HG03439 (cell line): Measurements from ENCODE around the gene TMC3.
"Not testable (repeated sequence)": the region's sequence is repeated elsewhere in the genome, so short reads cannot be mapped to it uniquely, and the experiment has no call there.

Experiments used
- ATAC-seq: cut with Tn5 transposase; IDR thresholded peaks from one replicate; pipeline ENCODE4 v1.9.1; 2021; ENCODE audit warnings: mild to moderate bottlenecking, moderate library complexity; ENCODE audit not compliant: unreplicated experiment

Gene TMC3

DNA sequence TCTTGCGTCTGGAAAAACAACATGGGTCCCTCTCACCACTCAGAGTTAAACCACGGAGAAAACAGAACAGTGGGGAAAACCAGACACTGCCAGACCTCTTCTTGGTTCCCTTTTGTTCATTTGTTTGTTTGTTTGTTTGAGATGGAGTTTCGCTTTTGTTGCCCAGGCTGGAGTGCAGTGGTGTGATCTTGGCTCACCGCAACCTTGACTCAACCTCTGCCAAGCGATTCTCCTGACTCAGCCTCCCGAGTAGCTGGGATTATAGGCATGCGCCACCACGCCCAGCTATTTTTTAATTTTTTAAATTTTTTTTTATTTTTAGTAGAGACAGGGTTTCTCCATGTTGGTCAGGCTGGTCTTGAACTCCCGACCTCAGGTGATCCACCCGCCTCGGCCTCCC, 25.3 kb downstream of the TMC3 start:
- not testable (repeated sequence) for ATAC-seq

DNA sequence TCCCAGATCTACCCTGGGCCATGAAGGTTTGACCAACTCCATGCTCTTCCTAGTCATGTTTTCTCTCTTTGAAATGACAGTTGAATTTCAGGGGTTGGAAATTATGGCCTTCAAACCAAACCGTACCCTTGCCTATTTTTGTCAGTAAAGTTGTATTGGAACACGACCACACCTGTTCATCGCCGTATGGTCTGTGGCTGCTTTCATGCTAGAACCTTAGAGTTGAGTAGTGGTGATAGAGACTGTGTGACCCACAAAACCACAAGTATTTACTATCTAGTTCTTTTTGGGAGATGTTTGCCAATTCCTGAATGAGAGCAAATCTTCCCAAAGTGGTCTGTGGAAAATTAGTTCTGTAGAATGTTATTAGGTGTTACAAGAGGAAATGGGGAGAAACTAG, 26.1 kb downstream of the TMC3 start:
- no peak for ATAC-seq

DNA sequence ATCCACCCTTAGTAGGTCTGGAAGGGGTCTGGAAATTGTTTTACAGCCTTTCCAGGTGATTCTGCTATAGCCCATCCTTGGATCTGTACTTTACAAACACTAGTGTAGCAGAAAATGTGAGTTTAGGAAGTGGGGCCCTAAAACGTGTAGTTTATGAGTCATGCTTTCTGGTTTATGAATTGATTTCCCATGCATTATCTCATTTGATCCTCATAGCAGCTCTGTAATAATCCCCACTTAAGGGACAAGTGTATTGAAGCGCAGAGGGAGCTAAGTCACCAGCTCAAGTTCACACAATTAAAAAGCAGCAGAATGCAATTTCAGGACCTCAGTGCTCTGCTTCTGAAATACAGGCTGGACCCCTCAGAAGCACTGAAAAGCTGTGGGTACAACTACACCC, 27.4 kb downstream of the TMC3 start:
- ATAC-seq: no peak

DNA sequence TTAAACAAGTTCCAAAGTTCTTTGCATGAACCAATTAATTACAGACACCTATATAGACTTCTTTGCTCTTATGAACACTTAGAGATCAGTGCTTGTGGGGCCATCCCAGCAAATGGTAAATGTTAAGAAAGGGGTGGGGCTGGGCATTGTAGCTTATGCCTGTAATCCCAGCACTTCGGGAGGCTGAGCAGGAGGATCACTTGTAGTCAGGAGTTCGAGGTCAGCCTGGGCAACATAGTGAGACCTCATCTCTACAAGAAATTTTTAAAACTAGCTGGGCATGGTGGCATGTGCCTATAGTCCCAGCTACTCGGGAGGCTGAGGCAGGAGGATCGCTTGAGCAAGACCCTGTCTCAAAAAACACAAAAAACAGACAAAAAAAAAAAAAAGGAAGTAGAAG, 30.6 kb downstream of the TMC3 start:
- no peak for ATAC-seq

DNA sequence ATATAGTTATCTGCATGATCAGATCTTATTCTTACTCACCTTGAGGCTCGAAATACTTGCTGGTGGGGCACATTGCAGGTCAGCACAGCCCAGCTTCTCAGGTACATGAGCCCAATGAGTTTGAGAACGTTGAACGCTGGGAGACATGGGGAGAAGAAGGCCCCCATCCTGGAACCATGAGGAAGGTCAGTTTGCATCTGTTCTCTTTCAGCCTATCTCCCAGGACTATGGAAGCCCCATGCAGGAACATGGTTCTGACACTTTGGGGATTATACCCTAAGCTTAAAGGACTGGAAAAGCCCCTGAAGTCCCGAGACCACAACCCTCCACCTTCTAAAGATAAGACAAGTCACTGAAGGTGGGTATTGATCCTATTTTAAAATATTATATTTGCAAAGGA, 32.7 kb downstream of the TMC3 start:
- no peak for ATAC-seq

DNA sequence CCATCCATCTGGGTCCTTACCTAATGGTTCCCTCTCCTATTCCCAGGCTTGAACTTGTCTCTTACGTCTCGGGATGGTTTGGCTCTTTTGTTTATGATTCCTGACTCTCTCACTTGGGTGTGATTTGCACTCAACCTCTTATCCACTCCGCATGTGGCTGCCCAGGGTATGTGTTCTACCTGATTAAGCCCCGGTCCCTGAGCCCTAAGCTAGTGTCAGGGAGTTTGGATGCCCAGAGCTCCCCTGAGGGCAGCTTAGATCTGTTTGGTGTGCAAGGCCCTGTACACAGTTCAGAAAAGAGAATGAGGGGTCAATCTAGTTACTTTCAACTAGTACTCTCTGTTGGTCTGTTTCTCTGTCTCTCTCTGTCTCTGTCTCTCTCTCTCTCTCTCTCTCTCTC, 34.2 kb downstream of the TMC3 start:
- ATAC-seq: no peak

DNA sequence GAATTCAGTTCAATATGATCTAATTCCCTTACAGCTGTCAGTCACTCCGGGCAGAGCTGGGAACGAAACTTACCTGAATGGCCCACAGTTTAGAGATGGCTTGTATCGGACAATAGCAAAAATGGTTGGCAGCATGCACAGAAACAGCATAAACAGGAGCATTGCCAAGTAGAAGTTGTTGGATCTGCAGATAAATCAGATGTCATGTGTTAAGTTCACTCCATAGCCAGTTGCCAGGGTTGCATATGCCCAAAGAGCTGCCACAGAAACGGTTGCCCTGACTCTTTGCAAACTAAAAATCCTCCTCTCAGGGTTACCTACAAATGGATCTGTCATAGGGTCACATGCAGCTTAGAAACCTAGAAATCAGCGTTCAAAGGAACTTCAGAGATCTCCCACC, 34.7 kb downstream of the TMC3 start:
- ATAC-seq: no peak

DNA sequence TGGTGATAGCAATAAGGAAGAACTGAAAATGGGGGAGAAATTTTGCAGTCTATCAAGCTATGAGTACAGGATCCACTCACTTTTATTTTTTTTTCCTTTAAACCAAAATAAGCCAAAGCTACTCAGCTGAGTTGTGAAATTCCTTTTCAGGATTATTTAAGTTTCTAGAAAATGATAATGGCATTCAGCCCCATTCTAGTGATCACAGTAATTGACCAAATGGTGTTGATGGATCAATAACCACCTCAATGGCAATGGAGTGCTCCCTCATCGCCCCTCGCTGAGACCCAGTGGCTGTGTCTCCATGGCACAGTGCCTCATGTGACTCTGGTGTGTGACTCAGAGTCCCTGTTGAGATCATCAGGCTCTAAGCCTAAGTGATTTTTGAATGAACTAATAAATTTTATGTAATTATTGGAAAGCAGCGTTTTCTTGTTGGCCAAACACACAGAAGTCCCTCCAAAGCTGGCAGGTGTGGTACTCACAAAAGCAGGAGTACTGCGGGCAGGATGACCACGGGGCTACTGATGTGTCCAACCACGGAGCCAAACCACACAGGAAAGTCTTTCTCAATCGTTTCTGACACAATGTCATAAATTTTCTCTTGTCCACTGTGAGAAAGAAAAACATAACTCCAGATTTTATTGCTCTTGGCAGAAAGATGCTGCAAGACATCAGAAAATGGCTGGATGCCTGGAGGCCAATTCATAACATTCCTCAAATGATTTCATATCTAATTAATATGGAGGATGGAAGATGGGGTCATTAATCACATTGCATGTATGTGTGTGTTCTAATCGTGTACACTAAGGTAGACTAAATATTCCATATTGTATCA, 35.6 kb downstream of the TMC3 start:
- ATAC-seq: no peak

DNA sequence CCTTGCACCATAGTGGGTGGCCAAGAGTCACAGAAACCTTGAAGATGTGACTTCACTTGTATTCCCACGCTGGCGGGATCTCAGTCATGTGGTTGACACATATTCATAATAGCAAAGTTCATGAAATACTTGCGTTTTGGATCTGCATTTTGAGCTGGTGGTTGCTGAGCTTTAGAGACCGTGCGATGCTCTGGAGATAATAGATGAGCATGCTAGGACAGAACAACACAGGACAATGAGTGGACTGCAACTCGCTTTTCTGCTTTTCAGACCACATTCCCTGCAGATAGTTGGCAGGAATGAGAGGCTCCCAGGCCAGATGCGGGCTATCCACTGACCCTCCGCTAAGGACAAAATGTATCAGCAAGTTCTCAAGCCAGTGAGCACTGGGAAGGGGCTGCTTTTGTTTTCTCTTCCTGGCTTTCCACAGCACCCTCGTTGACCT, 36.3 kb downstream of the TMC3 start:
- ATAC-seq: no peak

DNA sequence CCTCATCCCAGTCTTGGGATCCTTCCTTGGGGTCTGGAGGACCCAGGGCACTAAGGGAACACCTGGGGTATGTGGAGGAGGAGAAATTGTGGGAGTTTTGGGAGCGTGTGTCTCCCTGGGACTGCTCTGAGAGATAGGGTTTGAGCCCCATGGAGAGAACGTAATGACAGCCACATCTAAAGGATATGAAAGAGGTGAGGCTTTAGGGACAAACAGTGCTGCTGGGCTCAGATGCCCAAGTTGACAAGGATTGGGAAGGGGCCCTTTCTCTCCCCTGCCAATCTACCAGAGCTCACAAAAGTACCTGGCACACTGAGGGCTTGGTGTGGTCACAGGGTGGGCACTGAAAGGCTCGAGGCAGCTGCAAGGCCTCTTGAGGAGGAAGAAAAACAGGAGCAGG, 36.8 kb downstream of the TMC3 start:
- no peak for ATAC-seq

DNA sequence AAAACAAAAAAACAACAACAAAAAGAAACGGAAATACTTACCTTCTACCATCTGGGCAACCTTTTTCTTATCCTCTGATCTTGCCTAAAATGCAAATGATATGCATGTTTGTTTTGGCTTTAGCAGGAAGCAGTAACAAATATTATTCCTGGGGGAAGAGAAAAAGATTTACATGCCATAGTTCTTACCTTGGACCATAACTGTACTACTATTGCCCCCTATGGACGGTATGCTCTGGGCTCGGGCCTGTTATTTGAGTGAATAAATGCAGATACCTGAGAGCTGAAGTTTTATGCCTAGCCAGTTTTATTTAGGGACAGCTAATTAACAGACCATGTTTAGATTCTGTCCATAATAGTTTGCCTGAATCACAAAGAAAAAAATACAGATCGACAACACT, 37.4 kb downstream of the TMC3 start:
- ATAC-seq: no peak

DNA sequence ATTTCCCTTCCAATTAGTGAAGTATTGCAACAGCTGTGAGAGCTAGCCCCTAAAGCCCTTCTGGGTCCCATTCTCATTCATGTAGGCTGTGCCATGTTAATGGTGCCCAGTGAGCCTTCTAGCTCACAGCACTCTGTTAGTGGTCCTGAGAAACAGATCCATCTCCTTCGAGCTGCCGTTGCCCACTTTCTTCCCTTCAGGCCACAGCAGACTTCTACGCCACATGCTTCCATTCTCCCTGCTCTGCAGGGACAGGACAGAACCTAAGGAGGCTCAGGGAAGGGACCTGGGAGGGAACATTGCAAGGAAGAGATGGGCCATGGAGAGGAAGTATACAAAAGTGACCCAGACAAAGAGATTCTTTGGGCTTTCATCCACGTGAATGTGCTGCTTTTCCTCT, 38.4 kb downstream of the TMC3 start:
- ATAC-seq: no peak

DNA sequence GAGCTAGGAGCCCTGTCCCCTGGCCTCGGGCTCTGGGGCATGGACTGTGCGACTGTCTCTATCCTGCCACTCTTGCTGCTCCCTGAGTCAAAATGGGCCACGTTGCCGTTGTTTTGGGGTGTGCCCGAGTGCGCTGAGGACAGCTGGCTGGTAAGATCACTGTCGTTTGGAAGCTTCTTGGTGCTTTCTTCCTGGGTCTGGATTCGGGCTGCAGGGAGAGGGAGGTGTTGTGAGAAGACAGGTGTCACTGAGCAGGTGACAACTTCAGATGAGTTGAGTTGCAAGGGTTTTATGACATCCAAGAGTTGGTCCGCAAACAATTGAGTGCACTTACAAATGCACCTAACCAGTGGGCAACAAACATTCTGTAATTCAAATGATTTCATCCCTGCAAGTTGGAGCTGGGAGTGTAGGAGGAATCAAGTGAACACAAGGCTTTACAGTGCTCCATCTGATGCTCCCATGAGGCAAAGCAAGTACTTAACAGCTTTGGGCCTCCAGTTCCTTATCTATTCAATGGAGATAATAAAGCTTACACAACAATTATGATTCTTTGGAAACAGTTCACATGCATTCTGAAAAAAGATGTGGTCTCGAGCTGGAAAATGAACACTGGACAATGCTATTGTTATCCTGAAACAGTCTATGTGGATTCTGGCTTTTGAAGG, 39.1 kb downstream of the TMC3 start:
- no peak for ATAC-seq

DNA sequence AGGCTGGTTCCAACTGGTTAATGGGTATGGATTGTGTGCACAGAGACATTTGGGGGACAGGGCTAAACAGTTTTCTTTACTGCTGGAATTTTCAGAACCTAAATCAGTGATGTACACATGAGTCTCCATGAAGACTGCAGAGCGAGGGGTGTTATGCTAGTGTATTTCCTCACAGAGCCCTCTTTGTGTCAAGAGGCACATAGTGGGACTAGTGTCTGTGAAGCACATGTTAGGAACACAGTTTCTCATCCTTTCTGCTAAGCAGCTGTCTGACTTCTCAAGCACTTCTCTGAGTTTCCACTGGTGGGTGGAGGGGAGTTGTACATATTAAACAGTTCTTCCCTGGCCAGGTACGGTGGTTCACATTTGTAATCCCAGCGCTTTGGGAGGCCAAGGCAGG, 40.6 kb downstream of the TMC3 start:
- no peak for ATAC-seq

DNA sequence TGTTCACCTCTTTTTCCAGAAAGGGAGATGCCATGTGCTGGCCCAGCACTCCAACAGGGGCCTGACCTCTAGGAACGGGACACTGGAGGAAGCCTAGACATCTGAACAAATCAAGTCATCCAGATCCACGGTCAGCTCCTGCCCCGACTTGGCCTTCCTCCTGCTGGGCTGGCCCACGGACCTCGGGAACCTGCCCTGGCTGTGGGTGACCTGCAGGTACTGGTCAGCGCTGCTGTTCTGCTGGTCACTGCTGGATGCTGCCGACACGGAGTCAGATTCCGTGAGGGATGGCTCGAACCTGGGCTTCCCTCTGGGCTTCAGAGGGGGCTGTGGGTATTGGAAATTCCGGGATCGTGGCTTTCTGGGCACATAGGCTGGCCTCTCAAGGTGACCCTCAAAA, 41.7 kb downstream of the TMC3 start:
- no peak for ATAC-seq

DNA sequence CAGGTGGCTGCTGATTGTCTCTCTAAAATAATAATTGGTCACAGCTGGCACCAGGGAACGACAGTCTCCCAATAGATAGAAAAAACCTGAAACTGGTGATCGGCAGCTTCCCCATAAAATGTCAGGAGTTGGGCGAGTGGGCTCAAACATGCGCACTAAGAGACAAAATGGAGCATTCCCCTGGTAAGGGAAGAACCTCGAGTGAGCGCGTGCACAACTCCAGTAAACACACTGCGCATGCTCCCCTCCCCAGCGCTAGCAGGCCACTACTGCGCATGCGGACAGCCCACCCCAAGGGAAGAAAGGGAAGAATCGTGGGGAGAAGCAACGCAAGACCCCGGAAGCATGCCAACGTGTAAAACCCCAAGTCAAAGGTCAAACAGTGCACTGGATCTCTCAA, 42.4 kb downstream of the TMC3 start:
- no peak for ATAC-seq

DNA sequence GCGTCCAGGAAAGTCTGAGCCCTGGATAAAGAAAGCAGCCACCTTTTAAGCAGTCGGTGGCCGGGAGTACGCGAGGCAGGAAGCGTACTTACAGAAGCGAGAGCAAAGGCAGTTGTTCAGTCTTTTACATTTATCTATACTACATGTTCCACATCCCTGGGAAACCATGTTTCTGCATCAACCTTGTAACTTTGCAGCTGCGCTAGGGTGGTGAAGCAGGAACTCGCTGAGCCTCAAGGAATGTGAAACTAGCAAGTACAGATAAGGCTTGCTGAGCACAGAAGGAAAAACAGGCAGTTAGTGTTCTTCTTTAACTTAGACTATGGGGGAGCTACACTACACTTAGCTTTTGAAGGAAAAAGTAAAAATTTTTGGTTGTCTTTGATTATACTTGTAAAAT, 42.9 kb downstream of the TMC3 start:
- ATAC-seq: not testable (repeated sequence)

DNA sequence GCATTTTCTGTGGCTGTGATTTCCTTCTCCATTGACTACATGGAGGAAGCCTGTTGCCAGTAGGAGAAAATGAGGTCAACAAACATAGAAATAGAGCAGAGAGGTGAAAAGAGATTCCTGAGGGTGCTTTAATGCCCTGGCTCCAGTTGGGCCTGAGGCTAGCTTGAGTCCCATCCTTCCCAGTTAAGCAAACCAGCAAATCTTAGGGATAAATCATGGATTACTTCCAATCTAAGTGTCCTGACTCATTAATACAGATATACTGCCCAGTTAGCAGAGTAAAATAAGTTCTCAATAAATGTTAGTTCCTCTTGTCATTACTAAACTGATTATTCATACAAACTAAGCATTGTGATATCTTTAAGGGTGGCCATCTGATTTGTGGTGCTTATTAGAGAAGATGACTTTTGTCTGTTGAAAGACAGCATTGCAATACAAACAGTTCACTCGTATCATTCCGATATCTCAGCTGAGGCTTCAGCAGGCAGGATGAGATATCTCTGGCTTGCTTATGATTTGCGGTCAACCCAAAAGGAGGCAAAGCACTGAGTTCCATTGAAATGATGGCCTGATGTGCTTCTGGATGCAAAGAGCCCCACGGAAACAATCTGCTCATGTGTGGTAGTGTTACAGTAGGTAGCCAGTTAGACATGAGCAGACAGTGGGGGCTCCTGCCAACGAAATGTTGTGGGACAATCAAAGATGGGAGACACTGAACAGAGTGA, 43.5 kb downstream of the TMC3 start:
- no peak for ATAC-seq

DNA sequence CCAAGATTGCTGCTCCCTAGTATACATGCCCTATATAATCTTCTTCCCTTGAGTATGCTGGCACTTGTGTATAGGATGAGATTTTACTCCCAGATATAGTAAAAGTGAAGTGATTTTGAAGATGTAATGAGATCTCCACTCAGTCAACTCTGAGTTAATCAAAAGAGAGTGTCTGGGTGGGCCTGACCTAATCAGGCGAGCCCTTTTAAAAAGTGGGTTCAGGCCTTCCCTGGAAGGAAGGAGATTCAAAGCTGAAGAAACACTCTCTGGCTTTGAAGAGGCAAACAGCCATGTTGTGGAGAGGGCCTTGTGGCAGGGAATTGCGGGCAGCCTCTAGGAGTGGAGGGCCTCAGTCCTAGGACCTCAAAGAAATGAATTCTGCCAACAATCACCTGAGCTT, 44.6 kb downstream of the TMC3 start:
- ATAC-seq: no peak

DNA sequence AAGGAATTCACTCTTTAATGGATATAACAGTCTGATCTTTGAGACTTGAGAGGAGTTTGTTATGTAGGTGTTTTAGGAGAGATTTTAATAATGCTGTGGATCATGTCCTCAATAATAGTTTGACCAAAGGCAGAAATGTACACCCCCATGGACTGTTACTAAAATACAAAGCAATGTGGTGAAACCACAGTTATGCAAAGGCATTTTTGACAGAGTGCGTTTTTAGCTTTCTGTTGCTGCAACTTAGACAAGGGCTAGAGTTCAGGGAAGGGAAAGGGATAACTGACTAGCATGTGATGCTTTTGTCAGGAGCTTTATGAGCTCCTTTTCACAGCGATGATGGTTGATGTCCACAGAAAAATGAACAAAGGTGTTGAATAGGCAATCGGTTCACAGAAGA, 46.5 kb downstream of the TMC3 start:
- no peak for ATAC-seq

DNA sequence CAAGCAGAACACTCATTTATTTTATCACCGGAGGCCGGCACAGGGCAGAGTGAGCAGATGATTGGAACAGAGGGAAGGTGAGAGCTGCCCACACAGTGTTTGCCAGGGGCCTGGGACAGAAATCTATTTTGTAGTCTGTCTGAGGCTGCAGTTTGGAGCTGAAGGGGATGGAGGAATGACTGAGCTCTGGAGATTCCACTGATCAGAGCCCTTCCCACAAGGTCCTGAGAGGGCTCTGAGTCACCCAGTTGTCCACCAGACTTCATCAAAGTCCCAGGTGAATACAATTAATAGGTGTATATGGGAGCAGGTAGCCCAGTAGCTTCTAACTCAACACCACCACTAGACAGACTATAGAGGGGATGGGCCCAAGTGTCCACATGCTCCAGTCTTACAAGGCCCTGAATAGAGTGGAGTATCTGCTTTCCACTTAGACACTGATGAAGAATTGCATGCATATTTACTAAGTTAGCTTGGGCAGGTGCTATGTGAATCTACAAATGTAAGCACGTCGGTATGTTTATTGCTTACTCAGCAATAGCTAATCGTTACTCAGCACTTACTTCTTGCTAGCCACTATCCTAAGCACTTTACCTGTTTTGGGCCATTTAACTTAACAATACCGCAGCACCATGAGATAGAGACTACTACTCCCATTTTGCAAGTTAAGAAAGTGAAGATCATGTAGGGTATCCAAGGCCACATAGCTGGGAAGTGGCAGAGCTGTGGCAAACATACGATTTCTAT, 47.4 kb downstream of the TMC3 start:
- ATAC-seq: no peak
